OCI-M1 (cell line): ENCODE results near the gene HPD.

Experiments
- DNase-seq: peaks from one replicate; lab custom pipeline; 2025; lab: John Stamatoyannopoulos, UW

HPD gene

GRCh38 chr12:121810833-121811433 lies 47.7 kb downstream of the HPD start:
- no peak for DNase-seq

- no peak for DNase-seq
Measured at GRCh38 chr12:121810234-121810817, 48.3 kb downstream of the HPD start.

GRCh38 chr12:121809712-121810116 lies 48.9 kb downstream of the HPD start:
- no peak for DNase-seq

- DNase-seq, result no peak
Measured at GRCh38 chr12:121808623-121809022, 50.0 kb downstream of the HPD start.

- DNase-seq, result no peak
Measured at GRCh38 chr12:121807642-121808347, 50.9 kb downstream of the HPD start.

GRCh38 chr12:121806546-121807423 lies 51.9 kb downstream of the HPD start:
- no peak for DNase-seq

- DNase-seq, result no peak
Measured at GRCh38 chr12:121806009-121806545, 52.6 kb downstream of the HPD start.

GRCh38 chr12:121805171-121806008 lies 53.3 kb downstream of the HPD start:
- DNase-seq, result peak; percentile 58

GRCh38 chr12:121804417-121805111 lies 54.1 kb downstream of the HPD start:
- peak; percentile 49 for DNase-seq

- peak; percentile 85 for DNase-seq
Measured at GRCh38 chr12:121803861-121804416, 54.7 kb downstream of the HPD start, which contains the start of gene SETD1B. Gene SETD1B, plus strand, starts transcription at chr12:121804009. Its CDS starts 729 bp downstream, at chr12:121804738.

GRCh38 chr12:121802843-121803698 lies 55.6 kb downstream of the HPD start:
- DNase-seq, result peak; percentile 98

- DNase-seq, result no peak
Measured at GRCh38 chr12:121802485-121802842, 56.2 kb downstream of the HPD start.

GRCh38 chr12:121801595-121802484 lies 56.8 kb downstream of the HPD start:
- peak; percentile 70 for DNase-seq

- DNase-seq, result peak; percentile 72
Measured at GRCh38 chr12:121800694-121801594, 57.7 kb downstream of the HPD start.

GRCh38 chr12:121799842-121800693 lies 58.6 kb downstream of the HPD start:
- peak; percentile 86 for DNase-seq

- DNase-seq, result peak; percentile 82
Measured at GRCh38 chr12:121799156-121799841, 59.4 kb downstream of the HPD start.
